ENCODE measurements around the gene XAB2. TPM values are rescaled to one million over a fixed set of nuclear protein-coding genes. Genes with fewer than 3 reads are reported as not detected.

The XAB2 gene
- total RNA-seq, 1 donor from 2014 or later: 43.0 TPM

- Mint-ChIP-seq H3K4me3 (ENCODE audit: low read depth) (peak overlapping the region; percentile 81), H3K9me3 (no peaks in the 10 kb centered on the region), H3K4me1 (ENCODE audit: low read depth) (peaks cover 14% of the 10 kb centered on the region), H3K36me3 (ENCODE audit: low read depth) (peaks cover 7% of the 10 kb centered on the region), H3K27me3 (ENCODE audit: low read depth) (no peaks in the 10 kb centered on the region), H3K27ac (peak overlapping the region; percentile 79)
- no peak for DNase-seq (ENCODE audit: low spot score)
- intact Hi-C loops (cut with micrococcal nuclease): no loop called here
These were observed 7.0 kb upstream of the XAB2 start for GRCh38 chr19:7636317-7636690.

DNA sequence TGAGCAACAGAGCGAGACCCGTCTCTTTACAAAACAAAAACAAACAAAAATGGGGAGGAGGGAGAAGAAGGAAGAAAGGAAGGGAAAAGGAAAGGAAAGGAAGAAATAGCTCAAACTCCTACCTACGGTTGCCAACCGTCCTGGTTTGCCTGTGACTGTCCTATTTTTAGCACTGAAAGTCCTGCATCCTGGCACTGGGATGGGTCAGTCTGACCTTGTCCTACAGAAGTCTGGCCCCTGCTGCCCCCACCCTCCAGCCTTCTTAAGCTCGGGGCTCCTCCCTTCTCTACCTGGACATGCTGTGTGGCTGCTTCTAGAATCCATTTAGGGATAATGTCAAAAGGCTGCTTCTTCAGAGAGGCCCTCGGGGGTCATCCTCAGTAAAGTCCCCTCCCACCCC, 6.3 kb upstream of the XAB2 start:
- Mint-ChIP-seq H3K9me3 (no peaks in the 10 kb centered on the region), H3K36me3 (ENCODE audit: low read depth) (peaks cover 7% of the 10 kb centered on the region), H3K27ac (no peak overlapping the region), H3K27me3 (ENCODE audit: low read depth) (no peaks in the 10 kb centered on the region), H3K4me1 (ENCODE audit: low read depth) (peaks cover 18% of the 10 kb centered on the region), H3K4me3 (ENCODE audit: low read depth) (peak overlapping the region; percentile 81)
- intact Hi-C loops (cut with micrococcal nuclease): no loop called here
- DNase-seq (ENCODE audit: low spot score): no peak

DNA sequence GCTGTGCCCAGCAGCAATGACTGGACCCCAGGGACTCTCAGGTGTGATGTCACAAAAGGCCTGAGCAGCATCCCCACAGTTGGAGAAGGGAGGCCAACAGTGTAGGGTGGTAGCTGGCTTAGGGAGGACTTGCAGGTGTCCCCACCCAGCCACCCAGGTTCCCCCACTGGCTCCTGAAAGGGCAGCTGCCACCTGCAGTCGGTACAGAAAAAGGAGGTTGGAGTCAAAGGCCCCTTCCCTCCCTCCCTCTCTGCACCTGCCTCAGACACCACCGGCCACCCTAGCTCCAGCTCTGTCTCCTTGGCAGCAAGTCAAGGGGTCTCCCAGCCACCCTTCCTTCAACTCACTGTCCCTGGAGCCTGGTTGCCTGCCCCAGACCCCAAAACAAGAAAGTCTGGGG, 4.4 kb upstream of the XAB2 start, which contains the start of gene PCP2:
PCP2 (minus strand) TSS at position 22 of the 400 bp plus-strand sequence. CDS start 262 bp downstream, outside the sequence.
- DNase-seq (ENCODE audit: low spot score): no peak
- no peak within 1 kb of the TSS for H3K27ac Mint-ChIP-seq
- intact Hi-C loops (cut with micrococcal nuclease): no loop called here
- H3K4me3 Mint-ChIP-seq (ENCODE audit: low read depth): no peak within 1 kb of the TSS
- H3K36me3 Mint-ChIP-seq (ENCODE audit: low read depth): peaks cover 10% of the 10 kb centered on the region
- H3K9me3 Mint-ChIP-seq: no peaks in the 10 kb centered on the region
- peaks cover 18% of the 10 kb centered on the region for H3K4me1 Mint-ChIP-seq (ENCODE audit: low read depth)
- H3K27me3 Mint-ChIP-seq (ENCODE audit: low read depth): no peaks in the 10 kb centered on the region

GRCh38 chr19:7632340-7633203, 3.2 kb upstream of the XAB2 start:
- H3K4me1 Mint-ChIP-seq (ENCODE audit: low read depth): peaks cover 24% of the 10 kb centered on the region
- no peaks in the 10 kb centered on the region for H3K27me3 Mint-ChIP-seq (ENCODE audit: low read depth)
- no peak overlapping the region for H3K4me3 Mint-ChIP-seq (ENCODE audit: low read depth)
- no peak overlapping the region for H3K27ac Mint-ChIP-seq
- H3K9me3 Mint-ChIP-seq: no peaks in the 10 kb centered on the region
- no peak for DNase-seq (ENCODE audit: low spot score)
- intact Hi-C loops (cut with micrococcal nuclease): no loop called here
- H3K36me3 Mint-ChIP-seq (ENCODE audit: low read depth): peaks cover 10% of the 10 kb centered on the region

DNA sequence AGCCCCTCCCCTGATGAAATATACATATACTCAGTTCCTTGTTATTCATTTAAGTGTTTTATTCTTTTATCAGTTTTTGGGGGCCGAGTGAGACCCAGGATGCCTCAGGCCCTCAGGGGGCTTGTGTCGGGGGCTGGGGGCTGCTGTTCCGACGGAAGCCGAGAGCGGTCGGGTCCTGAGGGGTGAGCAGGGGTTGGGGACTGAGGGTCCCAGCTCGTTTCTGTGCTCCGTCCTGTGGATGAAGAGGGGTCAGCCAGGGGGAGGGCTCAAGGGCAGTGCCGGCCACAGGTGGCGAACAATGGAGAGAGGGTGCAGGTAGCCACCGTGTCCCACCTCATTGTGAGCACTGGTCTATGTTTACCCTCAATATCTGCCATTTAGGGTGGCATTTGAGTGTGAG, 2.2 kb upstream of the XAB2 start:
- H3K4me3 Mint-ChIP-seq (ENCODE audit: low read depth): peak overlapping the region; percentile 22
- no peaks in the 10 kb centered on the region for H3K27me3 Mint-ChIP-seq (ENCODE audit: low read depth)
- H3K9me3 Mint-ChIP-seq: no peaks in the 10 kb centered on the region
- peaks cover 24% of the 10 kb centered on the region for H3K4me1 Mint-ChIP-seq (ENCODE audit: low read depth)
- no peak overlapping the region for H3K27ac Mint-ChIP-seq
- H3K36me3 Mint-ChIP-seq (ENCODE audit: low read depth): peaks cover 16% of the 10 kb centered on the region
- intact Hi-C loops (cut with micrococcal nuclease): no loop called here
- no peak for DNase-seq (ENCODE audit: low spot score)

GRCh38 chr19:7628589-7629311, 595 bp downstream of the XAB2 start:
- no peaks in the 10 kb centered on the region for H3K27me3 Mint-ChIP-seq (ENCODE audit: low read depth)
- peaks cover 24% of the 10 kb centered on the region for H3K4me1 Mint-ChIP-seq (ENCODE audit: low read depth)
- peak overlapping the region; percentile 98 for H3K4me3 Mint-ChIP-seq (ENCODE audit: low read depth)
- H3K27ac Mint-ChIP-seq: peak overlapping the region; percentile 98
- H3K36me3 Mint-ChIP-seq (ENCODE audit: low read depth): peaks cover 22% of the 10 kb centered on the region
- no peak for DNase-seq (ENCODE audit: low spot score)
- intact Hi-C loops (cut with micrococcal nuclease): loop anchor here (1.0 to 2.0 kb wide), 3 partner anchors 52 to 201 kb away; partner anchors contain the start of gene TRAPPC5
- H3K9me3 Mint-ChIP-seq: no peaks in the 10 kb centered on the region

DNA sequence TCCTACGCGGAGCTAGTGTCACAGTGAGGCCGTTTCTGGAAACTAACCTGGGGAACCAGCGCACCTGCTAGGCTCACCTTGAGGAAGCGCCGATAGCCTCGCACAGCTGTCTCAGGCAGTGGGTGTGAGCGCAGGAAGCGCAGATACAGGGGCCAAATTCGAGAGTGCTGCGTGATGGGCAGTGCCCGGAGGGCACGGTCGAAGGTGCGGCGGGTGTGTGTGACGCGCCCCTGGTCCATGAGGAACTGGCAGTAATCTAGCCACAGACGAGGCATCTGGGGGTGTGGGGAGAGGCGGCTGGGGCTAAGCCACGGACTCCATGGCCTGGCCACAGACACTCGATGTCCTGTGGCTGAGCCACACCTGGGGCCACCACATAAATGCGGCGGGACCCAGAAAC, 2.2 kb downstream of the XAB2 start:
- H3K9me3 Mint-ChIP-seq: no peaks in the 10 kb centered on the region
- DNase-seq (ENCODE audit: low spot score): no peak
- no peak overlapping the region for H3K27ac Mint-ChIP-seq
- H3K36me3 Mint-ChIP-seq (ENCODE audit: low read depth): peaks cover 32% of the 10 kb centered on the region
- no peaks in the 10 kb centered on the region for H3K27me3 Mint-ChIP-seq (ENCODE audit: low read depth)
- intact Hi-C loops (cut with micrococcal nuclease): no loop called here
- peaks cover 24% of the 10 kb centered on the region for H3K4me1 Mint-ChIP-seq (ENCODE audit: low read depth)
- no peak overlapping the region for H3K4me3 Mint-ChIP-seq (ENCODE audit: low read depth)

GRCh38 chr19:7625763-7626372, 3.5 kb downstream of the XAB2 start:
- H3K4me1 Mint-ChIP-seq (ENCODE audit: low read depth): peaks cover 22% of the 10 kb centered on the region
- DNase-seq (ENCODE audit: low spot score): no peak
- no peaks in the 10 kb centered on the region for H3K27me3 Mint-ChIP-seq (ENCODE audit: low read depth)
- intact Hi-C loops (cut with micrococcal nuclease): no loop called here
- H3K4me3 Mint-ChIP-seq (ENCODE audit: low read depth): no peak overlapping the region
- no peak overlapping the region for H3K27ac Mint-ChIP-seq
- H3K36me3 Mint-ChIP-seq (ENCODE audit: low read depth): peaks cover 43% of the 10 kb centered on the region
- no peaks in the 10 kb centered on the region for H3K9me3 Mint-ChIP-seq

DNA sequence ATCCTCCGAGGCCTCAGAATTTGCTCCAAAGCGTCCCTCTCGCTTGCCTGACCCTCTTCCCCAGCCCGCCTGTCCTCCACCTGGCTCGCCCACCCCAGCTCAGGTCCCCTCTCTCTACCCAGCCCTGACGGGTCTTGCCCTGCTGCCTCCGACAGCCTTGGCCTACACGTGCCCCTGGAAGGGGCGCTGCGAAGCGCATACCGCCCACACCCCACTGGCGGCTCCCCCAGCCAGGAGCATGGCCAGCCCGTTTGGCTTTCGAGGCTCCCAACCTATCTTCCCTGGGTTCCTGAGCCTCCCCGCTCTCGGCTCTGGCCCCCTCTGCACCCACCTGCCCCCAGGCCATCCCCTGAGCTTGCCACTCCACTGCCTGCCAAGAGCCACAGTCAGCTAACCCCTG, 4.5 kb downstream of the XAB2 start:
- Mint-ChIP-seq H3K27me3 (ENCODE audit: low read depth) (no peaks in the 10 kb centered on the region), H3K4me3 (ENCODE audit: low read depth) (no peak overlapping the region)
- intact Hi-C loops (cut with micrococcal nuclease): no loop called here

GRCh38 chr19:7623725-7624603, 5.4 kb downstream of the XAB2 start:
- intact Hi-C loops (cut with micrococcal nuclease): no loop called here
- H3K4me3 Mint-ChIP-seq (ENCODE audit: low read depth): no peak overlapping the region

More for the DNA sequence above, 4.5 kb downstream of the XAB2 start:
- DNase-seq (ENCODE audit: low spot score): no peak
- Mint-ChIP-seq H3K36me3 (ENCODE audit: low read depth) (peaks cover 43% of the 10 kb centered on the region), H3K27ac (no peak overlapping the region), H3K4me1 (ENCODE audit: low read depth) (peaks cover 17% of the 10 kb centered on the region), H3K9me3 (no peaks in the 10 kb centered on the region)

GRCh38 chr19:7622933-7623685, 6.2 kb downstream of the XAB2 start:
- H3K27me3 Mint-ChIP-seq (ENCODE audit: low read depth): no peaks in the 10 kb centered on the region
- peaks cover 2% of the 10 kb centered on the region for H3K4me1 Mint-ChIP-seq (ENCODE audit: low read depth)
- DNase-seq (ENCODE audit: low spot score): no peak
- H3K9me3 Mint-ChIP-seq: no peaks in the 10 kb centered on the region
- H3K27ac Mint-ChIP-seq: no peak overlapping the region
- H3K4me3 Mint-ChIP-seq (ENCODE audit: low read depth): no peak overlapping the region
- intact Hi-C loops (cut with micrococcal nuclease): no loop called here
- H3K36me3 Mint-ChIP-seq (ENCODE audit: low read depth): peaks cover 40% of the 10 kb centered on the region

More at GRCh38 chr19:7623725-7624603, 5.4 kb downstream of the XAB2 start:
- Mint-ChIP-seq H3K27me3 (ENCODE audit: low read depth) (no peaks in the 10 kb centered on the region), H3K27ac (no peak overlapping the region), H3K4me1 (ENCODE audit: low read depth) (peaks cover 11% of the 10 kb centered on the region), H3K9me3 (no peaks in the 10 kb centered on the region), H3K36me3 (ENCODE audit: low read depth) (peaks cover 35% of the 10 kb centered on the region)
- DNase-seq (ENCODE audit: low spot score): no peak
